ENCODE results near the gene EFNA1. TPM values are rescaled to one million over a fixed set of nuclear protein-coding genes. Genes with fewer than 3 reads are reported as not detected.
"Not testable (repeated sequence)": the region's sequence is repeated elsewhere in the genome, so short reads cannot be mapped to it uniquely, and the experiment has no call there.

Gene EFNA1
- total RNA-seq, 1 experiment from 2014 or later: 35.7 TPM

GRCh38 chr1:155163785-155164184, 36.1 kb downstream of the EFNA1 start:
- POLR2A ChIA-PET (ENCODE audit: unreplicated experiment); CTCF ChIA-PET; H3K36me3 ChIP-seq (ENCODE audit: low read depth); intact Hi-C loops (cut with micrococcal nuclease; ENCODE audit: unreplicated experiment); H4K20me1 ChIP-seq (ENCODE audit: insufficient read depth); H2AFZ ChIP-seq; H3K27ac ChIP-seq; BruUV-seq (replicated peaks); H3K79me2 ChIP-seq (ENCODE audit: low read depth); H3K4me1 ChIP-seq (replicated peaks; ENCODE audit: insufficient read depth); H3K4me2 ChIP-seq; H3K9me3 ChIP-seq (ENCODE audit: insufficient read depth, low read depth); H3K4me3 ChIP-seq; DNase-seq; H3F3A ChIP-seq (ENCODE audit: insufficient read depth, low read depth); H3K9me2 ChIP-seq (ENCODE audit: insufficient read depth); H3K27me3 ChIP-seq (ENCODE audit: insufficient read depth, low read depth): not testable (repeated sequence)

DNA sequence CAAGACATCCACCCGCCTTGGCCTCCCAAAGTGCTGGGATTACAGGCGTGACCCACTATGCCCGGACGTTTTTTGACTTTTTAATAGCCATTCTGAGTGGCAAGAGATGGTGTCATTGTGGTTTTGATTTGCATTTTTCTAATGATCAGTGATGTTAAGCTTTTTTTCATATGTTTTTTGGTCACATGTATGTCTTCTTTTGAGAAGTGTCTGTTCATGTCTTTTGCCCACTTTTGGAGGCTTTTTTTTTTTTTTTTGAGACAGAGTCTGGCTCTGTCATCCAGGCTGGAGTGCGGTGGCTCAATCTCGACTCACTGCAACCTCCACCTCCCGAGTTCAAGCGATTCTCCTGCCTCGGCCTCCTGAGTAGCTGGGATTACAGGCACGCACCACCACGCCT, 36.9 kb downstream of the EFNA1 start:
- BruUV-seq (replicated peaks); H3K9me3 ChIP-seq (ENCODE audit: insufficient read depth, low read depth); H3K4me1 ChIP-seq (replicated peaks; ENCODE audit: insufficient read depth); intact Hi-C loops (cut with micrococcal nuclease; ENCODE audit: unreplicated experiment); H3K4me2 ChIP-seq; H2AFZ ChIP-seq; H3K79me2 ChIP-seq (ENCODE audit: low read depth); H4K20me1 ChIP-seq (ENCODE audit: insufficient read depth); H3K27me3 ChIP-seq (ENCODE audit: insufficient read depth, low read depth); H3K36me3 ChIP-seq (ENCODE audit: low read depth); H3K9me2 ChIP-seq (ENCODE audit: insufficient read depth); H3K27ac ChIP-seq; DNase-seq; H3K4me3 ChIP-seq; H3F3A ChIP-seq (ENCODE audit: insufficient read depth, low read depth): not testable (repeated sequence)
- POLR2A ChIA-PET (ENCODE audit: unreplicated experiment): interaction anchor here (0.6 kb wide), 1 partner anchor 80 kb away, joined by 3 read pairs; no protein-coding TSS in a partner anchor
- CTCF ChIA-PET: interaction anchor here (0.7 kb wide), 1 partner anchor 16 kb away, joined by 6 read pairs; no protein-coding TSS in a partner anchor

DNA sequence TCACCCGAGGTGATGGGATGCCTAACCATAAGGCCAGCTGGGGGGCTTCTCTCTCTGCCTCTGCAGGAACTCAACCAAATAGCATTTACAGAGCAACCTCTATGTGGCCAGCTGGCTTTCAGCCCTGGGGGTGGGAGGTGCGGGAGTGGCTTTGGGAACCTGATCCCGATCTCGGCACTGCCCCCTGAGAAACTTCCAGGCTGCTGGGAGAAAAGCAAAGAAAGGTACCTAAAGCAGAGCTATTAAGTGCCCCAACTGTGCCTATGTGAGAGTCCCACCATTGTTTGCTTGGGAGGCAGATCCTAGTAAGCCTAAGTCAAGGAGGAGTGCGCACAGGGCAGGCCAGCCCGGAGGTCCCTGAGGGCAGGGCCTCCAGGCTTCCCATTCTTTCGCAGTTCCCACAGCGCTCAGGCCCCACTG, 38.4 kb downstream of the EFNA1 start:
- DNase-seq: no peak
- Histone ChIP-seq H3F3A (ENCODE audit: insufficient read depth, low read depth) (peaks cover 9% of the 10 kb centered on the region; the same call in 1 of the 2 replicates), H3K4me2 (no peak overlapping the region), H3K9me2 (ENCODE audit: insufficient read depth) (no peaks in the 10 kb centered on the region), H3K4me3 (no peak overlapping the region), H3K4me1 (replicated peaks; ENCODE audit: insufficient read depth) (peaks cover 4% of the 10 kb centered on the region; the same call in 1 of the 2 replicates), H3K27ac (no peak overlapping the region), H3K9me3 (ENCODE audit: insufficient read depth, low read depth) (no peaks in the 10 kb centered on the region), H3K79me2 (ENCODE audit: low read depth) (no peaks in the 10 kb centered on the region; the same call in 1 of the 2 replicates), H3K36me3 (ENCODE audit: low read depth) (no peaks in the 10 kb centered on the region; the same call in 1 of the 2 replicates), H3K27me3 (ENCODE audit: insufficient read depth, low read depth) (no peaks in the 10 kb centered on the region), H4K20me1 (ENCODE audit: insufficient read depth) (no peaks in the 10 kb centered on the region), H2AFZ (no peak overlapping the region)
- ChIA-PET CTCF (interaction anchor here (0.6 kb wide), 2 partner anchors 22 to 73 kb away, joined by 3 to 4 read pairs; no protein-coding TSS in a partner anchor), POLR2A (ENCODE audit: unreplicated experiment) (no interaction called here)
- intact Hi-C loops (cut with micrococcal nuclease; ENCODE audit: unreplicated experiment): no loop called here
- no TSS peak for BruUV-seq (replicated peaks)
- TF ChIP-seq CTCF (conservative IDR thresholded peaks at IDR 0.05): no peak
- TF ChIP-seq EZH2 (IDR thresholded peaks at IDR 0.05; ENCODE audit: low read depth): no peak

DNA sequence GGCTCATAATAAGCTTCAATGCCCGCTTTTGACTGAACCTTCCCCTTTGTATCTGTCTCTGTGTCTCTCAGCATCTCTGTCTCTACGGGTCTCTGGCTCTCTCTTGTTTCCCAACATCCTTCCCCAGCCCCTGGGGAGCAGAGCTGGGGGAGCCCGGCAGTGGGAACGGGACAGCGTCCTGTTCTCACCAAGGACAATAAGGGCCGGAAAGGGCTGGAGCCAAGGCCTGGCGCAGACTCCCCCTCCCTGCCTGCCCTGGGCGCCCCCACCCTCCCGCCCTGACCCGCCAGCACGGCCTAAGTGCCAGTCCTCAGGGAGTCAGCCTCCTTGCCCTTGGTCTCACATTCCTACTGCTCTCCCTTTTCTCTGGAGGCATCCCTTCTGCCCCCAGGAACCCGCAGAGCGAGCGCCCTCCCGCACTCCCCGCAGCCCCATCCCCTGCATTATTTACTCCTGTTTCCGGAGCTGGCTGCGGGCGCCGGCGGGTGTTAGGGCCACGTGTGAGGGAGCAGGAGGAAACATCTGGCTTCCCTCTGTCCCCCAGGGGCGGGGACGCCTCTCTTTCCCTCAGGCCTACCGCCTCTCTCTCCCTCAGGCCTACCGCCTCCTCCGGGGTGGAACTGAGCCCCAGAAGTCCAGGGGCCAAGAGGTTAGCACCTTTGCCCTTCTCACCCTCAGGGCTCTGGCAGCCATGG, 38.9 kb downstream of the EFNA1 start:
- no peak overlapping the region for H3K4me3 ChIP-seq
- no peaks in the 10 kb centered on the region for H3K9me2 ChIP-seq (ENCODE audit: insufficient read depth)
- BruUV-seq (replicated peaks): no TSS peak
- H2AFZ ChIP-seq: no peak overlapping the region
- H3K4me1 ChIP-seq (replicated peaks; ENCODE audit: insufficient read depth): peaks cover 4% of the 10 kb centered on the region; the same call in 1 of the 2 replicates
- peaks cover 4% of the 10 kb centered on the region for H3K79me2 ChIP-seq (ENCODE audit: low read depth)
- no peaks in the 10 kb centered on the region; the same call in 1 of the 2 replicates for H3K36me3 ChIP-seq (ENCODE audit: low read depth)
- peaks cover 9% of the 10 kb centered on the region; the same call in 1 of the 2 replicates for H3F3A ChIP-seq (ENCODE audit: insufficient read depth, low read depth)
- H3K27me3 ChIP-seq (ENCODE audit: insufficient read depth, low read depth): no peaks in the 10 kb centered on the region
- H4K20me1 ChIP-seq (ENCODE audit: insufficient read depth): 0 out of 2 replicates have a peak, but pooled peaks cover 5% of the 10 kb centered on the region
- TF ChIP-seq CTCF (conservative IDR thresholded peaks at IDR 0.05) (no peak), EZH2 (IDR thresholded peaks at IDR 0.05; ENCODE audit: low read depth) (no peak)
- intact Hi-C loops (cut with micrococcal nuclease; ENCODE audit: unreplicated experiment): loop anchor here (1.0 kb wide), 3 partner anchors 54 to 80 kb away; no protein-coding TSS in a partner anchor
- no peak overlapping the region for H3K4me2 ChIP-seq
- CTCF ChIA-PET: interaction anchor here (0.6 to 1.5 kb wide), 10 partner anchors 23 to 115 kb away, joined by 3 to 20 read pairs (median 4); partner anchors contain the start of genes EFNA1 and THBS3
- DNase-seq: no peak
- no peak overlapping the region for H3K27ac ChIP-seq
- no peaks in the 10 kb centered on the region for H3K9me3 ChIP-seq (ENCODE audit: insufficient read depth, low read depth)
- POLR2A ChIA-PET (ENCODE audit: unreplicated experiment): interaction anchor here (0.7 kb wide), 1 partner anchor 509 kb away, joined by 3 read pairs; no protein-coding TSS in a partner anchor

Measured in PC-9 (cell line).